GM23338 (cell line): ENCODE measurements around the gene CTNNA3. TPM values are rescaled to one million over a fixed set of nuclear protein-coding genes. Genes with fewer than 3 reads are reported as not detected.

Experiments used
- ATAC-seq: fragments of 200-7000 bp; cut with Tn5 transposase; 3 replicates; pipeline ENCODE4 v1.9.1; 2020
- DNase-seq: peaks from one replicate; pipeline ENCODE4 v3.0.0-alpha.2; 2015; ENCODE audit warnings: low spot score
- H2AFZ ChIP-seq: fragments of 200-600 bp; sonication (generic); 2 replicates; pipeline ENCODE4 v1.8.0; 2016; ENCODE audit warnings: antibody characterized with exemption, mild to moderate bottlenecking, moderate library complexity
- H3F3A ChIP-seq: fragments of 200-600 bp; sonication (generic); replicated peaks from 2 replicates; pipeline ENCODE4 v1.8.0; 2017; ENCODE audit warnings: antibody characterized with exemption, mixed run types, low read depth
- H3K27ac ChIP-seq: fragments of 200-600 bp; sonication (generic); 2 replicates; pipeline ENCODE4 v1.6.1; 2016; ENCODE audit warnings: low read depth
- H3K27me3 ChIP-seq: fragments of 200-600 bp; sonication (generic); 2 replicates; pipeline ENCODE4 v1.8.0; 2016; ENCODE audit warnings: mild to moderate bottlenecking, mixed run types, moderate library complexity; ENCODE audit not compliant: insufficient read depth
- H3K36me3 ChIP-seq: fragments of 200-600 bp; sonication (generic); 2 replicates; pipeline ENCODE4 v1.8.0; 2016; ENCODE audit warnings: mild to moderate bottlenecking; ENCODE audit not compliant: insufficient read depth
- H3K4me1 ChIP-seq: fragments of 200-600 bp; sonication (generic); 2 replicates; pipeline ENCODE4 v1.8.0; 2016; ENCODE audit warnings: mild to moderate bottlenecking, moderate library complexity; ENCODE audit not compliant: insufficient read depth
- H3K4me2 ChIP-seq: fragments of 200-600 bp; sonication (generic); 2 replicates; pipeline ENCODE4 v1.7.1; 2017; ENCODE audit warnings: mixed run types
- H3K4me3 ChIP-seq: fragments of 200-600 bp; sonication (generic); 2 replicates; pipeline ENCODE4 v1.6.1; 2016; ENCODE audit warnings: mixed run types
- H3K79me2 ChIP-seq: fragments of 200-600 bp; sonication (generic); replicated peaks from 2 replicates; pipeline ENCODE4 v1.8.0; 2017; ENCODE audit warnings: mild to moderate bottlenecking; ENCODE audit not compliant: insufficient read depth
- H3K9me2 ChIP-seq: fragments of 200-600 bp; sonication (generic); 2 replicates; pipeline ENCODE4 v1.8.0; 2017; ENCODE audit not compliant: insufficient read depth
- H4K20me1 ChIP-seq: fragments of 200-600 bp; sonication (generic); replicated peaks from 2 replicates; pipeline ENCODE4 v1.8.0; 2017; ENCODE audit warnings: mild to moderate bottlenecking; ENCODE audit not compliant: insufficient read depth
- H3K27ac Mint-ChIP-seq: 2 replicates; pipeline ENCODE4 v1.8.0; 2020; ENCODE audit warnings: inconsistent platforms, mild to moderate bottlenecking, moderate library complexity, mixed read lengths
- H3K27me3 Mint-ChIP-seq: 3 replicates; pipeline ENCODE4 v1.8.0; 2022; ENCODE audit warnings: low read depth, mild to moderate bottlenecking, moderate library complexity, mixed read lengths, inconsistent platforms; ENCODE audit not compliant: insufficient read depth, poor library complexity
- H3K36me3 Mint-ChIP-seq: 3 replicates; pipeline ENCODE4 v1.8.0; 2021; ENCODE audit warnings: low read depth, mild to moderate bottlenecking, inconsistent platforms, moderate library complexity, mixed read lengths
- H3K4me1 Mint-ChIP-seq: 3 replicates; pipeline ENCODE4 v1.8.0; 2020; ENCODE audit warnings: mild to moderate bottlenecking, inconsistent platforms, mixed read lengths
- H3K4me3 Mint-ChIP-seq: 3 replicates; pipeline ENCODE4 v1.8.0; 2021; ENCODE audit warnings: moderate library complexity, mild to moderate bottlenecking, inconsistent platforms, mixed read lengths
- H3K9me3 Mint-ChIP-seq: 3 replicates; pipeline ENCODE4 v1.8.0; 2020; ENCODE audit warnings: moderate library complexity, mild to moderate bottlenecking, inconsistent platforms, mixed read lengths
- CREB1 ChIP-seq: fragments of 250-450 bp; sonication (Bioruptor Pico); IDR thresholded peaks from 2 replicates; pipeline ENCODE4 v1.5.0; 2020; ENCODE audit warnings: low read depth, mild to moderate bottlenecking, moderate library complexity
- EZH2 ChIP-seq: fragments of 200-600 bp; sonication (generic); IDR thresholded peaks from one replicate; pipeline ENCODE4 v1.8.0; 2017; ENCODE audit warnings: antibody characterized with exemption, mild to moderate bottlenecking, low read depth; ENCODE audit not compliant: unreplicated experiment
- EZH2phosphoT487 ChIP-seq: fragments of 200-600 bp; sonication (generic); IDR thresholded peaks from one replicate; pipeline ENCODE4 v1.8.1; 2018; ENCODE audit warnings: antibody characterized with exemption; ENCODE audit not compliant: unreplicated experiment
- JUNB ChIP-seq: IDR thresholded peaks from one replicate; pipeline ENCODE4 v1.6.1; 2016; ENCODE audit warnings: antibody characterized with exemption; ENCODE audit not compliant: unreplicated experiment
- POLR2AphosphoS5 ChIP-seq: IDR thresholded peaks from 2 replicates; pipeline ENCODE4 v1.6.1; 2016; ENCODE audit warnings: antibody characterized with exemption, low read depth
- ZNF114 ChIP-seq: fragments of 250-450 bp; sonication (Bioruptor Pico); IDR thresholded peaks from 2 replicates; pipeline ENCODE4 v1.5.0; 2020; ENCODE audit warnings: mild to moderate bottlenecking, moderate library complexity
- ZNF331 ChIP-seq: fragments of 250-450 bp; sonication (Bioruptor Pico); IDR thresholded peaks from 2 replicates; pipeline ENCODE4 v1.5.0; 2020; ENCODE audit warnings: low read depth, mild to moderate bottlenecking, moderate library complexity
- polyA plus RNA-seq: library from polyadenylated mRNA; unstranded; fragments of >200 nt; fragmentation: Nextera tagmentation; extraction: Ambion mirVana; gene quantifications from 2 replicates; pipeline ENCODE4 v1.2.1, GENCODE V29; 2016
- total RNA-seq: library from RNA; depleted of rRNA; stranded (reverse); fragments of >200 nt; shearing (Covaris generic); gene quantifications from 2 replicates; pipeline ENCODE4 v1.2.3, GENCODE V29; 2014
- TF ChIP-seq, protein P1 (sequence below), 2 experiments: fragments of 200-600 bp in 1 of 2; sonication (generic) in 1 of 2; conservative IDR thresholded peaks; 2 replicates each; pipeline versions ENCODE4 v1.5.1 to v1.6.1; 2016 to 2017; ENCODE audit warnings: antibody characterized with exemption in 2 of 2, low read depth in 2 of 2, mild to moderate bottlenecking in 2 of 2, moderate library complexity in 1 of 2
- TF ChIP-seq, protein P2 (sequence below): IDR thresholded peaks from 2 replicates; pipeline ENCODE4 v1.6.1; 2016; ENCODE audit warnings: antibody characterized with exemption
- TF ChIP-seq, protein P3 (sequence below): IDR thresholded peaks from one replicate; pipeline ENCODE4 v1.6.1; 2018; ENCODE audit warnings: antibody characterized with exemption; ENCODE audit not compliant: unreplicated experiment

Gene CTNNA3
- total and polyA plus RNA-seq, 2 experiments from 2014 or later: 0.71 to 3.3 TPM

DNA sequence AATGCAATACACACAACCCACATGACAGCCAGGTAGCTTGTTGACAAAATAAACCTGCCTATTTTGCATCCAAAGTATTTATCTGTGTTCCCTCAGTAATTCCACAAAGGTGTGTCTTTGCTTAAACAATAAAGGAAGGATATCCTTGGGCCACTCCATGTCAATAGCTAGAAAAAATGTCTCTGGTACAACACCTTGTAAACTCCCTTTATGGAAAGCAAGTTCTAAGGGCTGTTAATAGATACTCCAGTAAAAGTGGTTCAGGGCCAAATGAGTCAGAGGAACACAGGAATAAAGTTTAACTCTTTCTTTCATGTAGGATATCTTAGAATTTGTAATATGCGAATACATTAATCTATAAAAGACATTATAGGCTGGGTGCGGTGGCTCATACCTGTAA is 867.0 kb downstream of the CTNNA3 start:
- Mint-ChIP-seq H3K36me3 (no peaks in the 10 kb centered on the region), H3K4me3 (no peak overlapping the region), H3K4me1 (no peaks in the 10 kb centered on the region; the same call in 2 of the 3 replicates), H3K27ac (no peak overlapping the region), H3K9me3 (no peaks in the 10 kb centered on the region), H3K27me3 (no peaks in the 10 kb centered on the region)
- Histone ChIP-seq H3F3A (no peaks in the 10 kb centered on the region), H3K36me3 (no peaks in the 10 kb centered on the region), H3K27me3 (no peaks in the 10 kb centered on the region), H3K4me2 (no peak overlapping the region), H2AFZ (0 out of 2 replicates have a peak overlapping the region, but pooled peaks have one; percentile 6), H3K9me2 (no peaks in the 10 kb centered on the region), H3K4me1 (no peaks in the 10 kb centered on the region), H4K20me1 (no peaks in the 10 kb centered on the region), H3K4me3 (no peak overlapping the region), H3K79me2 (no peaks in the 10 kb centered on the region), H3K27ac (no peak overlapping the region)
- ATAC-seq (no peak), DNase-seq (no peak)
- TF ChIP-seq, protein P1, sequence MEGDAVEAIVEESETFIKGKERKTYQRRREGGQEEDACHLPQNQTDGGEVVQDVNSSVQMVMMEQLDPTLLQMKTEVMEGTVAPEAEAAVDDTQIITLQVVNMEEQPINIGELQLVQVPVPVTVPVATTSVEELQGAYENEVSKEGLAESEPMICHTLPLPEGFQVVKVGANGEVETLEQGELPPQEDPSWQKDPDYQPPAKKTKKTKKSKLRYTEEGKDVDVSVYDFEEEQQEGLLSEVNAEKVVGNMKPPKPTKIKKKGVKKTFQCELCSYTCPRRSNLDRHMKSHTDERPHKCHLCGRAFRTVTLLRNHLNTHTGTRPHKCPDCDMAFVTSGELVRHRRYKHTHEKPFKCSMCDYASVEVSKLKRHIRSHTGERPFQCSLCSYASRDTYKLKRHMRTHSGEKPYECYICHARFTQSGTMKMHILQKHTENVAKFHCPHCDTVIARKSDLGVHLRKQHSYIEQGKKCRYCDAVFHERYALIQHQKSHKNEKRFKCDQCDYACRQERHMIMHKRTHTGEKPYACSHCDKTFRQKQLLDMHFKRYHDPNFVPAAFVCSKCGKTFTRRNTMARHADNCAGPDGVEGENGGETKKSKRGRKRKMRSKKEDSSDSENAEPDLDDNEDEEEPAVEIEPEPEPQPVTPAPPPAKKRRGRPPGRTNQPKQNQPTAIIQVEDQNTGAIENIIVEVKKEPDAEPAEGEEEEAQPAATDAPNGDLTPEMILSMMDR (conservative IDR thresholded peaks at IDR 0.05; ENCODE audit: low read depth in 2 of 2): no peak
- TF ChIP-seq, protein P2, sequence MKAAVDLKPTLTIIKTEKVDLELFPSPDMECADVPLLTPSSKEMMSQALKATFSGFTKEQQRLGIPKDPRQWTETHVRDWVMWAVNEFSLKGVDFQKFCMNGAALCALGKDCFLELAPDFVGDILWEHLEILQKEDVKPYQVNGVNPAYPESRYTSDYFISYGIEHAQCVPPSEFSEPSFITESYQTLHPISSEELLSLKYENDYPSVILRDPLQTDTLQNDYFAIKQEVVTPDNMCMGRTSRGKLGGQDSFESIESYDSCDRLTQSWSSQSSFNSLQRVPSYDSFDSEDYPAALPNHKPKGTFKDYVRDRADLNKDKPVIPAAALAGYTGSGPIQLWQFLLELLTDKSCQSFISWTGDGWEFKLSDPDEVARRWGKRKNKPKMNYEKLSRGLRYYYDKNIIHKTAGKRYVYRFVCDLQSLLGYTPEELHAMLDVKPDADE: no peak
- TF ChIP-seq EZH2phosphoT487 (no peak), POLR2AphosphoS5 (no peak)
- TF ChIP-seq, protein P3, sequence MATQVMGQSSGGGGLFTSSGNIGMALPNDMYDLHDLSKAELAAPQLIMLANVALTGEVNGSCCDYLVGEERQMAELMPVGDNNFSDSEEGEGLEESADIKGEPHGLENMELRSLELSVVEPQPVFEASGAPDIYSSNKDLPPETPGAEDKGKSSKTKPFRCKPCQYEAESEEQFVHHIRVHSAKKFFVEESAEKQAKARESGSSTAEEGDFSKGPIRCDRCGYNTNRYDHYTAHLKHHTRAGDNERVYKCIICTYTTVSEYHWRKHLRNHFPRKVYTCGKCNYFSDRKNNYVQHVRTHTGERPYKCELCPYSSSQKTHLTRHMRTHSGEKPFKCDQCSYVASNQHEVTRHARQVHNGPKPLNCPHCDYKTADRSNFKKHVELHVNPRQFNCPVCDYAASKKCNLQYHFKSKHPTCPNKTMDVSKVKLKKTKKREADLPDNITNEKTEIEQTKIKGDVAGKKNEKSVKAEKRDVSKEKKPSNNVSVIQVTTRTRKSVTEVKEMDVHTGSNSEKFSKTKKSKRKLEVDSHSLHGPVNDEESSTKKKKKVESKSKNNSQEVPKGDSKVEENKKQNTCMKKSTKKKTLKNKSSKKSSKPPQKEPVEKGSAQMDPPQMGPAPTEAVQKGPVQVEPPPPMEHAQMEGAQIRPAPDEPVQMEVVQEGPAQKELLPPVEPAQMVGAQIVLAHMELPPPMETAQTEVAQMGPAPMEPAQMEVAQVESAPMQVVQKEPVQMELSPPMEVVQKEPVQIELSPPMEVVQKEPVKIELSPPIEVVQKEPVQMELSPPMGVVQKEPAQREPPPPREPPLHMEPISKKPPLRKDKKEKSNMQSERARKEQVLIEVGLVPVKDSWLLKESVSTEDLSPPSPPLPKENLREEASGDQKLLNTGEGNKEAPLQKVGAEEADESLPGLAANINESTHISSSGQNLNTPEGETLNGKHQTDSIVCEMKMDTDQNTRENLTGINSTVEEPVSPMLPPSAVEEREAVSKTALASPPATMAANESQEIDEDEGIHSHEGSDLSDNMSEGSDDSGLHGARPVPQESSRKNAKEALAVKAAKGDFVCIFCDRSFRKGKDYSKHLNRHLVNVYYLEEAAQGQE: no peak

DNA sequence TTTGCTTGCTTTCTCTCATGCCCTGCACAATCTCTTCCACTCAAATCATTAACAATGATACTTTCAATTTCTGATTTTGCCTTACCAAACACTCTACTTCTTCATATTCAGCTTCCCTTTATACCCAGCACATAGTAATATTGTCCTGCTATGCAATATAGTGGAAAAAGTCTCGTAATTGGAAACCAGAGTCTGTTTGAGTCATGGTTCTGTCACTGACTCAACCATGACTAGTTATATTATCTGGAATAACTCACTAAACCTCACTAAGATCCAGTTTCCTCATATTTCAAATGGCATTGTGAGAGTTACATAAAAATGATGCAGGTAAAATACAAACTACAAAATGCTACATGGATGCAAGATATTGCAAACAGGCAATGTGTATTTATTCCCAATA is 868.6 kb downstream of the CTNNA3 start:
- Mint-ChIP-seq H3K27me3 (no peaks in the 10 kb centered on the region), H3K4me1 (peaks cover 9% of the 10 kb centered on the region), H3K27ac (no peak overlapping the region), H3K4me3 (no peak overlapping the region), H3K9me3 (no peaks in the 10 kb centered on the region), H3K36me3 (no peaks in the 10 kb centered on the region)
- no peaks in the 10 kb centered on the region for H3K79me2 ChIP-seq
- H3K4me3 ChIP-seq: no peak overlapping the region
- DNase-seq: no peak
- no peak overlapping the region for H3K27ac ChIP-seq
- no peak for ATAC-seq
- H3K27me3 ChIP-seq: no peaks in the 10 kb centered on the region
- H2AFZ ChIP-seq: no peak overlapping the region
- no peaks in the 10 kb centered on the region for H3F3A ChIP-seq
- H3K4me2 ChIP-seq: no peak overlapping the region
- peaks cover 3% of the 10 kb centered on the region for H3K4me1 ChIP-seq
- no peaks in the 10 kb centered on the region for H3K9me2 ChIP-seq
- H4K20me1 ChIP-seq: no peaks in the 10 kb centered on the region
- H3K36me3 ChIP-seq: no peaks in the 10 kb centered on the region
- TF ChIP-seq POLR2AphosphoS5: no peak
- no peak for TF ChIP-seq ZNF114
- TF ChIP-seq CREB1 (CRISPR knock-in tag): no peak
- TF ChIP-seq, protein P2: no peak
- TF ChIP-seq EZH2: no peak
- TF ChIP-seq JUNB: no peak
- TF ChIP-seq ZNF331 (CRISPR knock-in tag): no peak
- TF ChIP-seq, protein P3: no peak
- TF ChIP-seq, protein P1 (conservative IDR thresholded peaks at IDR 0.05; ENCODE audit: low read depth in 2 of 2): no peak
